Liver (tissue), 9 donors: ENCODE data around the gene TEX36. TPM values are rescaled to one million over a fixed set of nuclear protein-coding genes. Genes with fewer than 3 reads are reported as not detected.

Source experiments
- DNase-seq: peaks from one replicate; pipeline ENCODE4 v3.0.0-alpha.2; 2017; ENCODE audit warnings: low spot score
- H3K27ac ChIP-seq, 2 donors: one replicate each; pipeline ENCODE4 v1.7.0; 2013; ENCODE audit warnings: inconsistent platforms in 2 of 2, low read length in 2 of 2, control low read depth in 1 of 2, low read depth in 1 of 2, mild to moderate bottlenecking in 1 of 2
- H3K27me3 ChIP-seq, 4 donors: one replicate each; pipeline versions ENCODE4 v1.6.1 to v1.7.0; 2013; ENCODE audit warnings: low read length in 3 of 4, inconsistent platforms in 1 of 4, mild to moderate bottlenecking in 1 of 4, moderate library complexity in 1 of 4; ENCODE audit not compliant: control insufficient read depth in 4 of 4, insufficient read depth in 4 of 4
- H3K36me3 ChIP-seq, 4 donors: one replicate each; pipeline versions ENCODE4 v1.6.1 to v1.7.0; 2013; ENCODE audit warnings: low read length in 3 of 4, mild to moderate bottlenecking in 3 of 4, low read depth in 1 of 4, moderate library complexity in 1 of 4; ENCODE audit not compliant: control insufficient read depth in 4 of 4, insufficient read depth in 3 of 4
- H3K4me1 ChIP-seq, 4 donors: one replicate each; pipeline versions ENCODE4 v1.6.1 to v1.7.0; 2013; ENCODE audit warnings: low read length in 3 of 4, mild to moderate bottlenecking in 3 of 4, moderate library complexity in 1 of 4; ENCODE audit not compliant: control insufficient read depth in 4 of 4, insufficient read depth in 4 of 4
- H3K4me3 ChIP-seq, 3 donors: one replicate each; pipeline versions ENCODE4 v1.6.1 to v1.7.0; 2013; ENCODE audit warnings: low read length in 3 of 3, control low read depth in 1 of 3, low read depth in 1 of 3, mild to moderate bottlenecking in 1 of 3
- H3K9ac ChIP-seq, 2 donors: one replicate each; pipeline ENCODE4 v1.7.0; 2013; ENCODE audit warnings: low read length in 2 of 2, mild to moderate bottlenecking in 2 of 2, moderate library complexity in 2 of 2, control low read depth in 1 of 2, low read depth in 1 of 2
- H3K9me3 ChIP-seq, 4 donors: one replicate each; pipeline versions ENCODE4 v1.6.1 to v1.7.0; 2013; ENCODE audit warnings: low read length in 3 of 4; ENCODE audit not compliant: control insufficient read depth in 4 of 4
- CTCF ChIP-seq: fragments of 150-350 bp; IDR thresholded peaks from 2 replicates; pipeline ENCODE4 v1.5.1; 2017; ENCODE audit warnings: improper control_type of control experiment, low read depth, low read length; ENCODE audit not compliant: missing input control
- EGR1 ChIP-seq, 2 donors: IDR thresholded peaks; 2 replicates each; pipeline ENCODE4 v1.6.1; 2016 to 2018; ENCODE audit warnings: antibody characterized with exemption in 2 of 2, low read depth in 2 of 2
- FOXA1 ChIP-seq: IDR thresholded peaks from 2 replicates; pipeline ENCODE4 v1.6.1; 2016; ENCODE audit warnings: antibody characterized with exemption
- FOXA2 ChIP-seq: IDR thresholded peaks from 2 replicates; pipeline ENCODE4 v1.6.1; 2016; ENCODE audit warnings: antibody characterized with exemption
- GABPA ChIP-seq, 2 donors: IDR thresholded peaks in 1 of 2; conservative IDR thresholded peaks in 1 of 2; 2 replicates each; pipeline ENCODE4 v1.6.1; 2016; ENCODE audit warnings: antibody characterized with exemption in 2 of 2, mild to moderate bottlenecking in 1 of 2, moderate library complexity in 1 of 2
- HNF4A ChIP-seq, 2 donors: conservative IDR thresholded peaks; 2 replicates each; pipeline ENCODE4 v1.6.1; 2016; ENCODE audit warnings: antibody characterized with exemption in 2 of 2, mild to moderate bottlenecking in 2 of 2
- HNF4G ChIP-seq: IDR thresholded peaks from 2 replicates; pipeline ENCODE4 v1.6.1; 2016; ENCODE audit warnings: antibody characterized with exemption
- JUND ChIP-seq, 2 donors: IDR thresholded peaks; 2 replicates each; pipeline ENCODE4 v1.6.1; 2016; ENCODE audit warnings: antibody characterized with exemption in 2 of 2
- RAD21 ChIP-seq, 2 donors: IDR thresholded peaks; 2 replicates each; pipeline ENCODE4 v1.6.1; 2016; ENCODE audit warnings: antibody characterized with exemption in 2 of 2, mild to moderate bottlenecking in 2 of 2
- RXRA ChIP-seq, 2 donors: IDR thresholded peaks; 2 replicates each; pipeline ENCODE4 v1.6.1; 2017 to 2018; ENCODE audit warnings: antibody characterized with exemption in 2 of 2, mild to moderate bottlenecking in 1 of 2
- TAF1 ChIP-seq: conservative IDR thresholded peaks from 2 replicates; pipeline ENCODE4 v1.6.1; 2016; ENCODE audit warnings: antibody characterized with exemption, mild to moderate bottlenecking
- YY1 ChIP-seq: IDR thresholded peaks from 2 replicates; pipeline ENCODE4 v1.6.1; 2016; ENCODE audit warnings: antibody characterized with exemption, mild to moderate bottlenecking
- WGBS: extraction: QIAGEN DNeasy Blood & Tissue Kit; methylation state at CpG from one replicate; pipeline ENCODE4 v1.1.7; 2013; 5-methylcytosine and 5-hydroxymethylcytosine counted together
- polyA plus RNA-seq, 2 donors: library from polyadenylated mRNA; stranded (reverse) in 1 of 2; unstranded in 1 of 2; fragments of 200-250 nt in 1 of 2; fragments of >200 nt in 1 of 2; fragmentation: Nextera tagmentation in 1 of 2; extraction: Ambion mirVana in 1 of 2; gene quantifications; one replicate each; pipeline versions ENCODE4 v1.2.1 to v1.2.3, GENCODE V29; 2013 to 2015
- total RNA-seq, 2 donors: library from RNA; depleted of rRNA; stranded (reverse); fragments of >200 nt; gene quantifications; one replicate each; pipeline ENCODE4 v1.2.3, GENCODE V29; 2014
- TF ChIP-seq, protein P1 (sequence below): IDR thresholded peaks from 2 replicates; pipeline ENCODE4 v1.6.1; 2016; ENCODE audit warnings: antibody characterized with exemption, mild to moderate bottlenecking
- TF ChIP-seq, protein P2 (sequence below): IDR thresholded peaks from 2 replicates; pipeline ENCODE4 v1.6.1; 2016; ENCODE audit warnings: antibody characterized with exemption
- TF ChIP-seq, protein P3 (sequence below): IDR thresholded peaks from 2 replicates; pipeline ENCODE4 v1.6.1; 2016; ENCODE audit warnings: antibody characterized with exemption
- TF ChIP-seq, protein P4 (sequence below): IDR thresholded peaks from 2 replicates; pipeline ENCODE4 v1.6.1; 2016; ENCODE audit warnings: antibody characterized with exemption
- donor health status: healthy.
- donor health status: healthy.
- donor health status: healthy.
- donor health status: healthy.
- donor health status: healthy.

TEX36 gene
- total and polyA plus RNA-seq, 4 donors = not detected

DNA sequence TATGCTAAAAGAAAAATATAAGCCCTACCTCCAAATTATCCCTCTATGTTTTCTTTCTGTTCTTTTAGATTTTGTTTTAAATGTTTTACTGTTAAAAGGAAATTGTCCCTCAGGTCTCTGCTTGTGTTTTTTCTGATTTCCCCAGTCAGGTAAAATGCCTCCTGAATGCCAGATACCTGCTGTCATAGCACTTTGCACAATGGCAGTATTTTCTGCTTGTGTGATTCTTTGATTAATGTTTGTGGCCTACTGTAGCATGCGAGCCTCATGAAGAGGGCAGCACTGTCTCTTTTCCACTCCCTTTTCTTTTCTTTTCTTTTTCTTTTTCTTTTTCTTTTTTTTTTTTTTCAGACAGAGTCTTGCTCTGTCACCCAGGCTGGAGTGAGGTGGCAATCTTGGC is 71.2 kb downstream of the TEX36 start:
- no peak for DNase-seq
- Histone ChIP-seq H3K4me3 (no peak overlapping the region), H3K27me3 (no peaks in the 10 kb centered on the region), H3K36me3 (no peaks in the 10 kb centered on the region), H3K27ac (no peak overlapping the region), H3K9me3 (no peaks in the 10 kb centered on the region), H3K4me1 (no peaks in the 10 kb centered on the region), H3K9ac (no peak overlapping the region)
- TF ChIP-seq, protein P1, sequence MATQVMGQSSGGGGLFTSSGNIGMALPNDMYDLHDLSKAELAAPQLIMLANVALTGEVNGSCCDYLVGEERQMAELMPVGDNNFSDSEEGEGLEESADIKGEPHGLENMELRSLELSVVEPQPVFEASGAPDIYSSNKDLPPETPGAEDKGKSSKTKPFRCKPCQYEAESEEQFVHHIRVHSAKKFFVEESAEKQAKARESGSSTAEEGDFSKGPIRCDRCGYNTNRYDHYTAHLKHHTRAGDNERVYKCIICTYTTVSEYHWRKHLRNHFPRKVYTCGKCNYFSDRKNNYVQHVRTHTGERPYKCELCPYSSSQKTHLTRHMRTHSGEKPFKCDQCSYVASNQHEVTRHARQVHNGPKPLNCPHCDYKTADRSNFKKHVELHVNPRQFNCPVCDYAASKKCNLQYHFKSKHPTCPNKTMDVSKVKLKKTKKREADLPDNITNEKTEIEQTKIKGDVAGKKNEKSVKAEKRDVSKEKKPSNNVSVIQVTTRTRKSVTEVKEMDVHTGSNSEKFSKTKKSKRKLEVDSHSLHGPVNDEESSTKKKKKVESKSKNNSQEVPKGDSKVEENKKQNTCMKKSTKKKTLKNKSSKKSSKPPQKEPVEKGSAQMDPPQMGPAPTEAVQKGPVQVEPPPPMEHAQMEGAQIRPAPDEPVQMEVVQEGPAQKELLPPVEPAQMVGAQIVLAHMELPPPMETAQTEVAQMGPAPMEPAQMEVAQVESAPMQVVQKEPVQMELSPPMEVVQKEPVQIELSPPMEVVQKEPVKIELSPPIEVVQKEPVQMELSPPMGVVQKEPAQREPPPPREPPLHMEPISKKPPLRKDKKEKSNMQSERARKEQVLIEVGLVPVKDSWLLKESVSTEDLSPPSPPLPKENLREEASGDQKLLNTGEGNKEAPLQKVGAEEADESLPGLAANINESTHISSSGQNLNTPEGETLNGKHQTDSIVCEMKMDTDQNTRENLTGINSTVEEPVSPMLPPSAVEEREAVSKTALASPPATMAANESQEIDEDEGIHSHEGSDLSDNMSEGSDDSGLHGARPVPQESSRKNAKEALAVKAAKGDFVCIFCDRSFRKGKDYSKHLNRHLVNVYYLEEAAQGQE = no peak
- TF ChIP-seq JUND (IDR thresholded peaks at IDR 0.05) (no peak), EGR1 (IDR thresholded peaks at IDR 0.05; ENCODE audit: low read depth in 2 of 2) (no peak), TAF1 (no peak), HNF4A (conservative IDR thresholded peaks at IDR 0.05) (no peak), FOXA2 (no peak), HNF4G (no peak), RAD21 (IDR thresholded peaks at IDR 0.05) (no peak)
- TF ChIP-seq, protein P2, sequence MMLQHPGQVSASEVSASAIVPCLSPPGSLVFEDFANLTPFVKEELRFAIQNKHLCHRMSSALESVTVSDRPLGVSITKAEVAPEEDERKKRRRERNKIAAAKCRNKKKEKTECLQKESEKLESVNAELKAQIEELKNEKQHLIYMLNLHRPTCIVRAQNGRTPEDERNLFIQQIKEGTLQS = no peak
- 88% methylated on average over 1 of the region's 1 CpG for WGBS

DNA sequence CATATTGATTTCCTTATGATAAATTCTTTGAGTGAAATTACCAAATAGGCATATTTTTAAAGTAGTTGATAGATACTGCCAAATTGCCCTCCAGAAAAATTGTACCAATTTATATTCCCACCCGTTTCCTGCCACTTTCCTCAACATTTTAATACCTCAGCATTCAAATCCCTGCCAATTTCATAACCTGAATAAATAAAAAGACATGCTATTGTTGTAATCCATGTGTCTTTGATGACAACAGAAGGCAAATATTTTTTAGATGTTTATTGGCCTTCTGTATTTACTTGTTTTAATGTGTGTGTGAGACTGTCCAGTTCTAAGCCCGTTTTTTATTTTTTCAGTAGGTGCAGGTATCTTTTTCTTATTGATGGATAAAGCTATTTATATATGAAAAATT is 71.7 kb downstream of the TEX36 start:
- no peaks in the 10 kb centered on the region for H3K36me3 ChIP-seq
- H3K27me3 ChIP-seq = no peaks in the 10 kb centered on the region
- no peaks in the 10 kb centered on the region for H3K9me3 ChIP-seq
- no peak overlapping the region for H3K27ac ChIP-seq
- no peak for DNase-seq
- 66% methylated on average over 2 of the region's 2 CpGs for WGBS
- H3K4me1 ChIP-seq = no peaks in the 10 kb centered on the region
- no peak for TF ChIP-seq RXRA (IDR thresholded peaks at IDR 0.05)
- no peak for TF ChIP-seq CTCF
- no peak for TF ChIP-seq FOXA1
- no peak for TF ChIP-seq JUND (IDR thresholded peaks at IDR 0.05)
- no peak for TF ChIP-seq YY1
- TF ChIP-seq EGR1 (IDR thresholded peaks at IDR 0.05; ENCODE audit: low read depth in 2 of 2) = no peak
- no peak for TF ChIP-seq GABPA (IDR thresholded peaks at IDR 0.05 in 1 of 2, conservative IDR thresholded peaks at IDR 0.05 in 1 of 2)
- TF ChIP-seq, protein P3, sequence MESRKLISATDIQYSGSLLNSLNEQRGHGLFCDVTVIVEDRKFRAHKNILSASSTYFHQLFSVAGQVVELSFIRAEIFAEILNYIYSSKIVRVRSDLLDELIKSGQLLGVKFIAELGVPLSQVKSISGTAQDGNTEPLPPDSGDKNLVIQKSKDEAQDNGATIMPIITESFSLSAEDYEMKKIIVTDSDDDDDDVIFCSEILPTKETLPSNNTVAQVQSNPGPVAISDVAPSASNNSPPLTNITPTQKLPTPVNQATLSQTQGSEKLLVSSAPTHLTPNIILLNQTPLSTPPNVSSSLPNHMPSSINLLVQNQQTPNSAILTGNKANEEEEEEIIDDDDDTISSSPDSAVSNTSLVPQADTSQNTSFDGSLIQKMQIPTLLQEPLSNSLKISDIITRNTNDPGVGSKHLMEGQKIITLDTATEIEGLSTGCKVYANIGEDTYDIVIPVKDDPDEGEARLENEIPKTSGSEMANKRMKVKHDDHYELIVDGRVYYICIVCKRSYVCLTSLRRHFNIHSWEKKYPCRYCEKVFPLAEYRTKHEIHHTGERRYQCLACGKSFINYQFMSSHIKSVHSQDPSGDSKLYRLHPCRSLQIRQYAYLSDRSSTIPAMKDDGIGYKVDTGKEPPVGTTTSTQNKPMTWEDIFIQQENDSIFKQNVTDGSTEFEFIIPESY = no peak
- no peak for TF ChIP-seq HNF4A (conservative IDR thresholded peaks at IDR 0.05)
- TF ChIP-seq HNF4G = no peak
- TF ChIP-seq, protein P2 = no peak
- no peak for TF ChIP-seq FOXA2
- TF ChIP-seq, protein P4, sequence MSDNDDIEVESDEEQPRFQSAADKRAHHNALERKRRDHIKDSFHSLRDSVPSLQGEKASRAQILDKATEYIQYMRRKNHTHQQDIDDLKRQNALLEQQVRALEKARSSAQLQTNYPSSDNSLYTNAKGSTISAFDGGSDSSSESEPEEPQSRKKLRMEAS = no peak
- H3K9ac ChIP-seq = no peak overlapping the region
- no peak overlapping the region for H3K4me3 ChIP-seq
